Stimulated activated CD4-positive, alpha-beta T cell treated with anti-CD3 and anti-CD28 coated beads, Interleukin-4, amount 100 ng/mL, for 1 hour (primary cell): ENCODE results near the gene MTURN.

Experiments
- DNase-seq: peaks from one replicate; pipeline ENCODE4 v3.0.0-alpha.2; 2020

Gene MTURN

GRCh38 chr7:30162622-30163124 lies 27.9 kb downstream of the MTURN start:
- no peak for DNase-seq

GRCh38 chr7:30163231-30163894 lies 28.6 kb downstream of the MTURN start:
- no peak for DNase-seq

GRCh38 chr7:30164567-30164966 lies 29.8 kb downstream of the MTURN start:
- no peak for DNase-seq

- DNase-seq: no peak
Observed at GRCh38 chr7:30165590-30165989, 30.8 kb downstream of the MTURN start.

- no peak for DNase-seq
Observed at GRCh38 chr7:30166155-30166840, 31.5 kb downstream of the MTURN start.

GRCh38 chr7:30166841-30167235 lies 32.1 kb downstream of the MTURN start:
- no peak for DNase-seq

GRCh38 chr7:30167901-30168300 lies 33.1 kb downstream of the MTURN start:
- DNase-seq: no peak

- DNase-seq: no peak
Observed at GRCh38 chr7:30168835-30169573, 34.2 kb downstream of the MTURN start.

GRCh38 chr7:30169579-30169978 lies 34.8 kb downstream of the MTURN start:
- DNase-seq: no peak

- no peak for DNase-seq
Observed at GRCh38 chr7:30170476-30171205, 35.9 kb downstream of the MTURN start.

- no peak for DNase-seq
Observed at GRCh38 chr7:30171766-30172447, 37.1 kb downstream of the MTURN start.

GRCh38 chr7:30172451-30172850 lies 37.7 kb downstream of the MTURN start:
- DNase-seq: no peak

- no peak for DNase-seq
Observed at GRCh38 chr7:30173058-30173897, 38.5 kb downstream of the MTURN start.

- no peak for DNase-seq
Observed at GRCh38 chr7:30175180-30175579, 40.4 kb downstream of the MTURN start.

GRCh38 chr7:30175636-30176147 lies 40.9 kb downstream of the MTURN start:
- no peak for DNase-seq

- DNase-seq: no peak
Observed at GRCh38 chr7:30176463-30177109, 41.8 kb downstream of the MTURN start.

- DNase-seq: no peak
Observed at GRCh38 chr7:30177186-30177585, 42.4 kb downstream of the MTURN start.

GRCh38 chr7:30177965-30178364 lies 43.2 kb downstream of the MTURN start:
- no peak for DNase-seq

GRCh38 chr7:30178748-30179436 lies 44.1 kb downstream of the MTURN start:
- DNase-seq: no peak

- no peak for DNase-seq
Observed at GRCh38 chr7:30180718-30181117, 45.9 kb downstream of the MTURN start.
